ENCODE results near the gene KLF11.

KLF11 gene

DNA sequence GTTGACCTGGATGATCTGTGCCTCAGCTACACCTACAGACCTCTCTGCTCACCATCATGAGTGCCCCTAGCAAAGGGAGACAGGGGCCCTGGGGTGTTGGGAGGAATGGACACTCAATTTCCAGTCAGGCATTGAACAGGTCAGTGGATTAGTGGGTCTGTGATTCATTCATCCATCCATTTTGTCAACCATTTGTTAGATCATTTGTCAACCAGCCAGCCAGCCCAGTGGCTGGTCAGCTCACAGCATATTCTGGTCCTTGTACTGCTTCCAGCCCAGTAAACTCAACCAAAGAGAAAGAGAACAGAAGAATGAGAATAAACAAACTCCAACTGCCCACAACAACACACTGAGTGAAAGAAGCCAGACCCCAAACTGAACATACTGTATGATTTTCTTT, 4.6 kb upstream of the KLF11 start:
- DNase-seq (ENCODE audit: low read depth in 2 of 2), result no peak
- TF ChIP-seq, protein P1, sequence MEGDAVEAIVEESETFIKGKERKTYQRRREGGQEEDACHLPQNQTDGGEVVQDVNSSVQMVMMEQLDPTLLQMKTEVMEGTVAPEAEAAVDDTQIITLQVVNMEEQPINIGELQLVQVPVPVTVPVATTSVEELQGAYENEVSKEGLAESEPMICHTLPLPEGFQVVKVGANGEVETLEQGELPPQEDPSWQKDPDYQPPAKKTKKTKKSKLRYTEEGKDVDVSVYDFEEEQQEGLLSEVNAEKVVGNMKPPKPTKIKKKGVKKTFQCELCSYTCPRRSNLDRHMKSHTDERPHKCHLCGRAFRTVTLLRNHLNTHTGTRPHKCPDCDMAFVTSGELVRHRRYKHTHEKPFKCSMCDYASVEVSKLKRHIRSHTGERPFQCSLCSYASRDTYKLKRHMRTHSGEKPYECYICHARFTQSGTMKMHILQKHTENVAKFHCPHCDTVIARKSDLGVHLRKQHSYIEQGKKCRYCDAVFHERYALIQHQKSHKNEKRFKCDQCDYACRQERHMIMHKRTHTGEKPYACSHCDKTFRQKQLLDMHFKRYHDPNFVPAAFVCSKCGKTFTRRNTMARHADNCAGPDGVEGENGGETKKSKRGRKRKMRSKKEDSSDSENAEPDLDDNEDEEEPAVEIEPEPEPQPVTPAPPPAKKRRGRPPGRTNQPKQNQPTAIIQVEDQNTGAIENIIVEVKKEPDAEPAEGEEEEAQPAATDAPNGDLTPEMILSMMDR (IDR thresholded peaks at IDR 0.05; ENCODE audit: low read depth, low read length), result no peak
- no peak overlapping the region for H3K4me3 ChIP-seq (replicated peaks in 1 of 2; ENCODE audit: low read depth in 2 of 2, low read length in 2 of 2)

DNA sequence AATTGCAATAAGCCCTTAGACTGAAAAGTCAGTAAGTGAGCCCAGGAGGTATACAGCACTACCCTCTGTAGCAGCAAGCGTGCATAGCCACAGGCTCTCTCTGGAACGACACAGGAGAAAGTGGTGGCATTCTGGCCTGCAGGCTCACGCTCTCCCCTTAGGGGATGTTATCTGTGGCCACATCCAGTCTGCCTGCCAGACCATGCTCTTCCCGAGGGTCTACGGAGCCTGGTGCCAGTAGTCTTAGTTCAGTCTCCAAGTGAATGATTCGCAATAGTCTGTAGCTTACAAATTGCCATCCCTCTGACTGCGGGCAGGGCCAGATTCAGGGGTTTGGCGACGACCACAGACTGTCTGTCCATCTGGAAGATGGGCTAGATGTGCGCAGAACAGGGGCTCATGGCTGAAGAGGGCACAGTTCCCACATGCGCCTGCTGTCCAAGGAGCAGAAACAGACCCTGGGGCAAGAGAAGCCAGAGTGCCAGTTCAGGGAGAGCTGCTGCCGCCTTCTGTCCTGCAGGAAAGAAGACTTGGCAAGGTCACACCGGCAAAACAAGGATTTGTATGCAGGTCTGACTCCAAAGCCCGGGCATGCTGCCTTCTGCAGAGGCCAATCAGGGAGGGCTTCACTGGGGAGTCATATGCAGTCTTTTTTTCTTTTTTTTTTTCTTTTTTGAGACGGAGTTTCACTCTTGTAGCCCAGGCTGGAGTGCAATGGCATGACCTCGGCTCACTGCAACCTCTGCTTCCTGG, 3.5 kb upstream of the KLF11 start:
- TF ChIP-seq, protein P1 (IDR thresholded peaks at IDR 0.05; ENCODE audit: low read depth, low read length), result no peak
- no peak for DNase-seq (ENCODE audit: low read depth in 2 of 2)
- no peak overlapping the region for H3K4me3 ChIP-seq (replicated peaks in 1 of 2; ENCODE audit: low read depth in 2 of 2, low read length in 2 of 2)

DNA sequence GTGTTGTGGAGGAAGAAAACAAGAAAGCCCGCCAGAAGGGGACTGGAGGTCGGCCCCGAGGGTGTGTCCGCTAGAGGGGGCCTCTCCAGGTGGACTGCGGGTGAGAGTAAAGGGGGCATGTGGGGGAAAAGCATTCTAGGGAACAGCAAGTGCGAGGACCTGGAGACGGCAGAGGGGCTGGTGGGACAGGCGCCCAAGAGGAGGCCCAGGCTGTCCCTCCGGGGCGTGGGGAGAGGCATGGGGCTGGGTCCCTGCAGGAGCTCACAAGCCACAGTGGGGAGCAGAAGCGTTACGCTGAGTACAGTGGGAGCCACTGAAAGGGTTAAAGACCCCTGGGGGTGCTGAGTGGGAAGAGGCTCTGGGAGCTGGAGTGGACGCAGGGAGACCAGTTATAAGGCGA, 1.6 kb upstream of the KLF11 start:
- H3K4me3 ChIP-seq (replicated peaks in 1 of 2; ENCODE audit: low read depth in 2 of 2, low read length in 2 of 2), result no peak overlapping the region
- TF ChIP-seq, protein P1 (IDR thresholded peaks at IDR 0.05; ENCODE audit: low read depth, low read length), result no peak
- no peak for DNase-seq (ENCODE audit: low read depth in 2 of 2)

DNA sequence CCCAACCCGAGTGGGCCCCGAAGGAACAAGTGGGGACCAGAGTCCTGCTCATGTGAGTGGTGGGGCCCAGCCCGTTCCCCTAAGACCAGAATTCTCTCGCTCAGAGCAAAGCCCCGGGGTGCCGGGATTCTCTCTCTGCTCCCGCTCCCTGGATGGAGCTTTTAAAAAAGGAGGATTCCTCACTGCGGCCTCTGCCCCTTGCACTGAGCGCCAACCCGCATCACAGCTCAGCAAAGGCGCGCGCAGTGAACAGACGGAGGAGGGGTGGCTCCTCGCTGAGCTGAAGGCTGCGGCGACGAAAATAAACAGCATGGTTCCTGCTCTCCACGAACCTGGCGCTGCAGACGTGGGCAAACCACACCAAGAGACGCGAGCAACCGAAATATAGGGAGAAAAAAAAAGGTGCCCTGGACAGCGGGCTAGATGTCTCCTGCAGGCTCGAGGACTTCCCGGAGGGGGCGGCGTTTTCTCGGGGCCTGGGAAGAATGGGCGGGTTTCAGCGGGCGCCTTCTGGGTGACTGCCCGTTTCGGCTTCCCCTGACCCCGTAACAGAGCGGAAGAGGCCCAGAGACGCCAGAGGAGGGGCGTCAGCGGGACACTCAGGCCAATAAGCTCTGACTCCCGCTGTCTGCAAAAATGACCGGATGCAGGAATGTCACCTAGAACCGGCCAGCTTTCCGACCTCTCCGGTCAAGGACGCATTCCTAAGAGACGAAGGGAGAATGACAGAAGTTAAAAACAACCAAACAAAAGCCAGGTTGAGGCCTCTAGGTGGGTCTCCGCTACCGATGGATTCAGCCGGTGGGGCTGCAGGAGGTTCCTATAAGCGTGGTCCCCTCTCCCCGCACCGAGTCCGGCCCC, 819 bp upstream of the KLF11 start:
- peak; percentile 70 to 90 for DNase-seq (ENCODE audit: low read depth in 2 of 2)
- TF ChIP-seq, protein P1 (IDR thresholded peaks at IDR 0.05; ENCODE audit: low read depth, low read length), result no peak
- H3K4me3 ChIP-seq (replicated peaks in 1 of 2; ENCODE audit: low read depth in 2 of 2, low read length in 2 of 2), result peak overlapping the region; percentile 36 to 43

DNA sequence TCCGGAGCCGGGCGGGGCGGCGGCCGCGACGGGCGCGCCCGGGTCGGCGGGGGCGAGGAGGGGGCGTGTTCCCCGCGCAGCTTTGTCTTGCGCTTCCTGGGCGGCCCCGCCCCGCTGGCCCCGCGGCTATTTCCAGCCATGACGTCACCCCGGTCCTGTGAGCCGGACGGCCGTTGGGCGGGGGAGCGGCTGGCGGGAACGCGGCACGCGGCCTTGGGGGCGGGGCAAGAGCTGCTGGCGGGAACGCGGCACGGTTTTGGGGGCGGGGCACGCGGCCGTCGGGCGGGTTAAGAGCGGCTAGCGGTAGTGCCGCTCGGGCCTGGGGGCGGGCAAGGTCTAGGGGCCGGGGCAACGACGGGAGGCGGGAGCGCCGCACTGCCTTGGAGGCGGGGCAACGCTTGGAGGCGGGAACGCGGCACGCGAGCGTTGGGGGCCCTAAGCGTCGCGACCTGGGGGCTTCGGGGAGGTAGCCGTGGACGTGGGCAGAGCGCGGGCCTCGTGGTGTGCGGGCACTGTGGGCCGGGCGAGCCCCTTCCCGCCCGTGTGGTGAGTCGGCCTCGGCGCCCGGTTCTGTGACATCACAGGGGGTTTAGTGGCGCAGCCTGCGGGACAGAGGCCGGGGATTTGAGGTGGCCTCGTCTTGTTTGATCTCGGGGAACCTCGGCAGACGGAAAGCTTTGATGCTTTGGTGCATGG, 704 bp downstream of the KLF11 start:
- peak; percentile 95 to 98 for DNase-seq (ENCODE audit: low read depth in 2 of 2)
- TF ChIP-seq, protein P1 (IDR thresholded peaks at IDR 0.05; ENCODE audit: low read depth, low read length), result no peak
- peak overlapping the region; percentile 57 to 69 for H3K4me3 ChIP-seq (replicated peaks in 1 of 2; ENCODE audit: low read depth in 2 of 2, low read length in 2 of 2)

DNA sequence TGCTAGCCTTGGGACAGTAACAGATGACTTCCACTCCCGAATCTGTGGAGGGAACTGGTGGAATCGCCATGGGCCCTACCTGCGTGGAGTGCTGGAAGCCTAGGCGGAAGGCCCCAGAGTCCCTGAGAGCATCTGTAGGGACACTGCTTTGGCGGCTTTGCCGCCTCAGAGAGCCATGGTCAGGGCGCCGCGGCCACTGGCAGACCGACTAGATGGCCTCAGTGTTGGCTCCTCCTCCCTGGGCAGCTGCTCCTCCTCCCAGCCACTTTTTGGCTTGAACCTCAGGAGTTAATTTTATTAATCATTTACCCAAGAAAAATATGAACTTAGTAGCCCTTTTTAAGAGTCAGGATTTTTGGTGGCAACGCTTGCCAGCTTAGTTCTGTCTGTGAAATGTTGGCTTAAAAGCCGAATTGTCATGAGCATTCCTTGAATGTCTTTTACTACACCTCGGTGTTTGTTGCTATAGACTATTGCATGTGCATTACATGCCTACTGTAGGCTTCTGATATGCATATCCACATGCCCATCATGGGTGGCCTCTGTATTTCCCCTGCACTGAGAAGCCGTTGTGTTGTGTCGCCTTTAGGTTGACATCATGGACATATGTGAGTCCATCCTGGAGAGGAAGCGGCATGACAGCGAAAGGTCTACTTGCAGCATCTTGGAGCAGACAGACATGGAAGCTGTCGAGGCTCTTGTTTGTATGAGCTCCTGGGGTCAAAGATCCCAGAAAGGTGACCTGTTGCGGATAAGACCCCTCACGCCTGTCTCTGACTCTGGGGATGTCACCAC, 2.4 kb downstream of the KLF11 start:
- TF ChIP-seq, protein P1 (IDR thresholded peaks at IDR 0.05; ENCODE audit: low read depth, low read length), result no peak
- no peak overlapping the region for H3K4me3 ChIP-seq (replicated peaks in 1 of 2; ENCODE audit: low read depth in 2 of 2, low read length in 2 of 2)
- no peak for DNase-seq (ENCODE audit: low read depth in 2 of 2)

Measured in cardiac fibroblast (primary cell).